ENCODE measurements around the gene LDLRAD4.
"Not testable (repeated sequence)": the region's sequence is repeated elsewhere in the genome, so short reads cannot be mapped to it uniquely, and the experiment has no call there.

Gene LDLRAD4

GRCh38 chr18:13605477-13605876, 386.9 kb downstream of the LDLRAD4 start:
- no peak for TF ChIP-seq SP1 (IDR thresholded peaks at IDR 0.05)
- TF ChIP-seq ELF4 (IDR thresholded peaks at IDR 0.05): no peak
- TF ChIP-seq HDGF (IDR thresholded peaks at IDR 0.05; ENCODE audit: borderline replicate concordance): no peak
- no peak for TF ChIP-seq NFRKB (IDR thresholded peaks at IDR 0.05)
- no peak for TF ChIP-seq BHLHE40 (IDR thresholded peaks at IDR 0.05; ENCODE audit: borderline replicate concordance)
- no peak for TF ChIP-seq TARDBP (IDR thresholded peaks at IDR 0.05)
- no peak for TF ChIP-seq ARNT (IDR thresholded peaks at IDR 0.05)
- no peak for DNase-seq (ENCODE audit: extremely low spot score)
- ChIA-PET CTCF (no interaction called here), POLR2A (no interaction called here)

- TF ChIP-seq TARDBP (IDR thresholded peaks at IDR 0.05) (no peak), ELF4 (IDR thresholded peaks at IDR 0.05) (no peak), LEF1 (IDR thresholded peaks at IDR 0.05; ENCODE audit: borderline replicate concordance) (no peak), SP1 (IDR thresholded peaks at IDR 0.05) (no peak)
- DNase-seq (ENCODE audit: extremely low spot score): no peak
- POLR2A ChIA-PET: no interaction called here
- CTCF ChIA-PET: no interaction called here
These were observed 387.3 kb downstream of the LDLRAD4 start for GRCh38 chr18:13605901-13606300.

GRCh38 chr18:13606604-13607254, 388.2 kb downstream of the LDLRAD4 start:
- no peak for DNase-seq (ENCODE audit: extremely low spot score)
- ChIA-PET POLR2A (no interaction called here), CTCF (interaction anchor here (0.7 kb wide), 1 partner anchor 26 kb away, joined by 3 read pairs; no protein-coding TSS in a partner anchor)
- TF ChIP-seq BHLHE40 (IDR thresholded peaks at IDR 0.05; ENCODE audit: borderline replicate concordance) (no peak), TARDBP (IDR thresholded peaks at IDR 0.05) (no peak), LEF1 (IDR thresholded peaks at IDR 0.05; ENCODE audit: borderline replicate concordance) (no peak), ELF4 (IDR thresholded peaks at IDR 0.05) (no peak), FOXA1 (IDR thresholded peaks at IDR 0.05) (no peak), FOXK2 (IDR thresholded peaks at IDR 0.05) (no peak), SUZ12 (IDR thresholded peaks at IDR 0.05) (no peak), PKNOX1 (IDR thresholded peaks at IDR 0.05) (no peak), FOXM1 (IDR thresholded peaks at IDR 0.05; ENCODE audit: borderline replicate concordance) (no peak), ARNT (IDR thresholded peaks at IDR 0.05) (no peak), ZNF384 (IDR thresholded peaks at IDR 0.05) (no peak), NFRKB (IDR thresholded peaks at IDR 0.05) (no peak), HDGF (IDR thresholded peaks at IDR 0.05; ENCODE audit: borderline replicate concordance) (no peak), CTBP1 (IDR thresholded peaks at IDR 0.05; ENCODE audit: borderline replicate concordance) (no peak), SP1 (IDR thresholded peaks at IDR 0.05) (no peak)

- POLR2A ChIA-PET; DNase-seq (ENCODE audit: extremely low spot score); CTCF ChIA-PET: not testable (repeated sequence)
These were observed 389.5 kb downstream of the LDLRAD4 start for GRCh38 chr18:13608024-13608562.

GRCh38 chr18:13608791-13609532, 390.4 kb downstream of the LDLRAD4 start:
- DNase-seq (ENCODE audit: extremely low spot score): no peak
- TF ChIP-seq ZNF384 (IDR thresholded peaks at IDR 0.05) (no peak), BHLHE40 (IDR thresholded peaks at IDR 0.05; ENCODE audit: borderline replicate concordance) (no peak), ELF4 (IDR thresholded peaks at IDR 0.05) (no peak), SP1 (IDR thresholded peaks at IDR 0.05) (no peak), HDGF (IDR thresholded peaks at IDR 0.05; ENCODE audit: borderline replicate concordance) (no peak), TARDBP (IDR thresholded peaks at IDR 0.05) (no peak), PKNOX1 (IDR thresholded peaks at IDR 0.05) (no peak), FOXA1 (IDR thresholded peaks at IDR 0.05) (no peak), LEF1 (IDR thresholded peaks at IDR 0.05; ENCODE audit: borderline replicate concordance) (no peak), L3MBTL2 (conservative IDR thresholded peaks at IDR 0.05) (no peak)
- CTCF ChIA-PET: no interaction called here
- POLR2A ChIA-PET: no interaction called here

- TF ChIP-seq ZNF384 (IDR thresholded peaks at IDR 0.05): no peak
- TF ChIP-seq NFRKB (IDR thresholded peaks at IDR 0.05): no peak
- TF ChIP-seq HDGF (IDR thresholded peaks at IDR 0.05; ENCODE audit: borderline replicate concordance): no peak
- TF ChIP-seq CTBP1 (IDR thresholded peaks at IDR 0.05; ENCODE audit: borderline replicate concordance): no peak
- no peak for TF ChIP-seq PKNOX1 (IDR thresholded peaks at IDR 0.05)
- TF ChIP-seq LEF1 (IDR thresholded peaks at IDR 0.05; ENCODE audit: borderline replicate concordance): no peak
- no peak for TF ChIP-seq BHLHE40 (IDR thresholded peaks at IDR 0.05; ENCODE audit: borderline replicate concordance)
- TF ChIP-seq SUZ12 (IDR thresholded peaks at IDR 0.05): no peak
- no peak for TF ChIP-seq FOXM1 (IDR thresholded peaks at IDR 0.05; ENCODE audit: borderline replicate concordance)
- CTCF ChIA-PET: no interaction called here
- no peak for DNase-seq (ENCODE audit: extremely low spot score)
- POLR2A ChIA-PET: no interaction called here
These were observed 392.1 kb downstream of the LDLRAD4 start for GRCh38 chr18:13610555-13611141.

Measured in HEK293T (cell line).